NCI-H146 treated with DMSO at 0.1 percent for 48 hours (cell line): ENCODE results near the gene KLLN.
A peak's percentile ranks its signal among the peaks of the same experiment; 100 is the strongest.
"Not testable (repeated sequence)": the region's sequence is repeated elsewhere in the genome, so short reads cannot be mapped to it uniquely, and the experiment has no call there.

ENCODE experiments used
- DNase-seq: peaks from one replicate; lab custom pipeline; 2025; ENCODE audit not compliant: unreplicated experiment; lab: John Stamatoyannopoulos, UW

Gene KLLN

DNA sequence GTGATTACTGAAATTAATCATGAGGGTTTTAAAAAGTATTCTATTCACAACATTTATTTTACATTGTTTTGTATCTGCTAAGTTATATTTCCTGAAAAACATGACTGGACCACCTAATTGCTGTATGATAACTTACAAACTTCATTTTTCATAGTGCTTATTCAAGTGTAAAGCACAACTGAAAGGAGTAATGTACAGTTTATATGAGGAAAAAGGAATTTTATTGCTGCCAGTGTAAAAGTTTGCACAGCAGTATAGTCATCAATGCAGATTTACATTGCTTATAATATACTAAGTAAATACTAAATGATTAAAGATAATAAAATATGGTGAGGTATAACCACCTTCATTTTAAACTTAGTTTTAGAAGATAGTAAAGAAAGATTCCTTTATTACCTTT is 4.1 kb upstream of the KLLN start:
- no peak for DNase-seq

DNA sequence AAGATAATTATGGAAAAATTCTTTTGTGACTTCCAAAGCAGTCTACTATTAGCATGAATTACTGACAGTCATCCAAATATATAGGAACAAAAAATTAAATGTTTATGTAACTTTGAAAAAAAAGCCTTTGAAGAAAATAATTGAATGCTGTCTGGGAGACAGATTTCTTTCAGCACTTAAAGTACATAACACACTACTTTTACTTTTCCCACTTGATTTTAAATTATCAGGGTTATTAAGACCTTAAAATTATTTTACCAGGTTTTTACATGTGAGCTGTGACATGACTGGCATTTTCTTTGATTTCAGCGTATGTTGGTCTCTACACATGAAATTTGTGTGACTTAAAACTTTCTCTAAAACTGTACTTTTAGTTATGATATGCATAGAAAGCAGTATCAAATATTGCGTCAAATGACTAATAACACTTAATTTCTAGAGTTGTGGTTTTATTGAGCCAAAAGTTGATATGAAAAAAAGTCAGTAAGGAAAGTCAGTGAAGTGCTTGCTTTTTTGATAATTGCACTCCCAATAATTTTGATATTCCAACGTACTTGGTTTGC is 3.2 kb upstream of the KLLN start:
- DNase-seq: no peak

DNA sequence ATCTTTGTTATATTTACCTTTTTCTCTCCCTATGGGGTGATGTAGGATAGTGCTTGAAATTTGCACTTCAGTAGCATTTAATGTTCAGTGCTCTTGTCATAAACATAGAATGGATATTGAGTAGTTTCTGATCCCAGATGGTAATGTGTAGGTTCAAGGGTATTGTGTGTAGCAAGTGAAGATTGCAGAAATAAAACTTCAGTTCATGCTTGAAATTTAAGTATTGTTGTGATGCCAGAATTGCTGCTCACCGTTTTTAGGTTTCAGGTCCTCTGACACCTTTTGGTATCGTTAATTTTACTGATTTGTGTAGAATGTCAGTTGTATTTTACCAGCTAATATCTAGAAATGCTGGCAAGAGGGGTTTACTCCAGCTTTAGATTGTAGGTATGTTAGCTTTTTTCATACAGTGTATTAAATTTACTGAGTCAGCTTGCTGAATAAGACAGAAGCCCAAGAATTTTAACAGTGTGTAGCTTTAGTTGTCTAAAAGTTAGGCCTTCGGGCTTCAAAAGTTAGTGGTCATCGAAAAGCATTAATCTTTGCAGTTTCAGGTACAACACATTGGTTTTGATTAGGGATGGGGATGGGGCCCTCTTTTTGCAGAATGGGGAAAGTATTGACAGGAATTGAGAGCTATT is 2.0 kb upstream of the KLLN start:
- DNase-seq: no peak

DNA sequence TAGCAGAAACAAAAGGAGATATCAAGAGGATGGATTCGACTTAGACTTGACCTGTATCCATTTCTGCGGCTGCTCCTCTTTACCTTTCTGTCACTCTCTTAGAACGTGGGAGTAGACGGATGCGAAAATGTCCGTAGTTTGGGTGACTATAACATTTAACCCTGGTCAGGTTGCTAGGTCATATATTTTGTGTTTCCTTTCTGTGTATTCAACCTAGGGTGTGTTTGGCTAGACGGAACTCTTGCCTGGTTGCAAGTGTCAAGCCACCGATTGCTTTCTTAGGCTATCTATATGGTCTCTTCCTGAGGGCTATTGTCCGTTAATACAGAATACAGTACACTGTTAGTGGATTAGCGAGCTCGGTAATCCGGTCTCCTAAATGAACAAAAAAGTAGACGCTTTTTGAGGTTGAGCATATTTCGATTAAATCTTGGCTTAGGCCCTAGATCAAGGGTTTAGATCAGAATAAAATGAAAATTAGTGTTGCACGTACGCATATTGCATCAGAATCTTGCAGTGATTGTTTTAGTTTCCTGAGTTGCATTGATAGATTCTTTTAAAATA is 1.2 kb upstream of the KLLN start:
- DNase-seq: peak; percentile 44

DNA sequence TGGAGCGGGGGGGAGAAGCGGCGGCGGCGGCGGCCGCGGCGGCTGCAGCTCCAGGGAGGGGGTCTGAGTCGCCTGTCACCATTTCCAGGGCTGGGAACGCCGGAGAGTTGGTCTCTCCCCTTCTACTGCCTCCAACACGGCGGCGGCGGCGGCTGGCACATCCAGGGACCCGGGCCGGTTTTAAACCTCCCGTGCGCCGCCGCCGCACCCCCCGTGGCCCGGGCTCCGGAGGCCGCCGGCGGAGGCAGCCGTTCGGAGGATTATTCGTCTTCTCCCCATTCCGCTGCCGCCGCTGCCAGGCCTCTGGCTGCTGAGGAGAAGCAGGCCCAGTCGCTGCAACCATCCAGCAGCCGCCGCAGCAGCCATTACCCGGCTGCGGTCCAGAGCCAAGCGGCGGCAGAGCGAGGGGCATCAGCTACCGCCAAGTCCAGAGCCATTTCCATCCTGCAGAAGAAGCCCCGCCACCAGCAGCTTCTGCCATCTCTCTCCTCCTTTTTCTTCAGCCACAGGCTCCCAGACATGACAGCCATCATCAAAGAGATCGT is 690 bp upstream of the KLLN start:
- not testable (repeated sequence) for DNase-seq

DNA sequence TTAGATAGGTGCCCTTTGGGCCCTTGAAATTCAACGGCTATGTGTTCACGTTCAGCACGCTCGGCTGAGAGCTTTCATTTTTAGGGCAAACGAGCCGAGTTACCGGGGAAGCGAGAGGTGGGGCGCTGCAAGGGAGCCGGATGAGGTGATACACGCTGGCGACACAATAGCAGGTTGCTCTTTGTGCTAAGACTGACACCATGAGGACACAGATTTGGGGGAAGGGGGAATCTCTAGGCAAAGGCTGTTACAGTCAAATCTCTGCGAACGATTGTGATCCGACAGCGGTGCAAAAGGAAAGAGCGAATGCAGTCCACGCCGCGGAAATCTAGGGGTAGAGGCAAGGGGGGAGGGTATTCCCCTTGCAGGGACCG is 667 bp downstream of the KLLN start:
- DNase-seq: no peak

DNA sequence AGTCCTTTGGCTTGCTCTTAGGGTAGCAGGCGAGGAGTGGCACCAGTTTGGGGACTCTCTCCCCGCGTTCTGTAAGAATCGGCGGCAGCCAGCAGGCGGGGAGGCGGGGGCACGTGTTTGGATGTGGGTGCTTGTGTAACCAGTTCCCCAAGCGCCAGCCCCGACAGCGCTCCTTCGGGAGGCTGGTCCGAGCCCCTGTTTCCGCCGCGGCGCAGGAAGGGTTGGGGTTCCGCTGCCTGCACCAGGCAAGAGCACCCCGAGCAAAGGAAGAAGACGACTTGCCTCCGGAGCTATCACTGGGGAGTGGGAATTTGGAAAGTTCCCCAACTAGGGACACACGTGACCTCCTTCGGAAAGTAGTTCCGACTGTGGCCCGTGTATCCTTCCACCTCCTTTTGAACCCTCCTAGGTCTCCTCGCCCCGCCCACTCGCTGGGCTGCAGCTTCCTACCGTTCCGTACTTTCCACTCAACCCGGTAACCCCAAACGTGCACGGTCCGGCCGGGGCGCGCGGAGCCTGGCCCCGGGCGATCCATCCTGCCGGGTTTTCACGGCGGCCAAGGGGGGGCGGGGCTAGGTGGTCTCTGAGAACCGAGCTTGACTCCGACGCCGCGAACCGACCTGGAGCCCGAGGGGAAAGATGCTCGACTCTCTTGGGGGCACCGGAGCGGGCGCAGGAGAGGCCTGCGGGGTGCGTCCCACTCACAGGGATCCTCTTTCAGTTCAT is 1.2 kb downstream of the KLLN start:
- peak; percentile 84 for DNase-seq

DNA sequence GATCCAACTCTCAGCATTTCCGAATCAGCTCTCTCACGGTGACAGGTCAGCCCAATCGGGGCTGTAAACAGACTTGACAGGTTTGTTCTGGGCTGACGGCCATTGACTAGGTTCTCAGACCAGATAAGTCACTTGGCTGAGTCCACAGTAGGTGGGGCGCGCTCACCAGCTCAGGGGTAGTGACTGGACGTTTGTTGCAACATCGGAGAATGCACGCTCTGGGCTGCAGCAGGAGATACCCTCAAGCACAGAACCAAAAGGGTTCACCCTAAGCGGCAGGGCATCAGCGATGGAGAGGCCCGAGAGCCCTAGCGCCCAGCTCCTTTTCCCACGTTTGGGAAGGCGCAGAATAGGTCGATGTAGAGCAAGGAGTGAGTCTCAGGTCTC is 1.8 kb downstream of the KLLN start:
- no peak for DNase-seq

DNA sequence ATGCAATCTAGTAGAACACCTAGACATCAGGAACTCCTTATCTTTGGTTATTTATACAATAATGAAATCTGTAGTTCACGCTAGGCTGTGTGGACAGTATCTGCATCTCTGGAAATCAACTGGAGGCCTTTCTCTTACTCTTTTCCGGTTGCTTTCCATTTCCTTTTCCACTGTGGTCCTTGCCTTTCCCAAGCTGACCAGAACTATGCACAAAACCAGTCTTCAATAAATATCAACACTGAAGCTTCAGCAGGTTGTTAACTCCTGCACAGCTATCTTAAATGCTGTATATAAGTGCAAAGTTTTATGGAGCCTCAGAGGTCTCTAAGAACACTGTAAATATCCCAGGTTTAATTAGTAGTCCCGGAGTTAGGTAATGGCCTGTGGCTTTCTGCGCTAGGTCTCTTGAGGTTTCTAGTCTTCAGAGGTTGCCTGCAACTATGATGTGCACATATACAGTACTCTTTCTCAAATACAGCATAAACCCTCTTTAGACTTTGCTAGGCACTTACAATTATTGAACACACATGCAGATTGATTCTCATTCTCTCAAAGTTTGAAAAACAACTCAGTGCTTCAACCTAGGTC is 2.4 kb downstream of the KLLN start:
- DNase-seq: no peak

DNA sequence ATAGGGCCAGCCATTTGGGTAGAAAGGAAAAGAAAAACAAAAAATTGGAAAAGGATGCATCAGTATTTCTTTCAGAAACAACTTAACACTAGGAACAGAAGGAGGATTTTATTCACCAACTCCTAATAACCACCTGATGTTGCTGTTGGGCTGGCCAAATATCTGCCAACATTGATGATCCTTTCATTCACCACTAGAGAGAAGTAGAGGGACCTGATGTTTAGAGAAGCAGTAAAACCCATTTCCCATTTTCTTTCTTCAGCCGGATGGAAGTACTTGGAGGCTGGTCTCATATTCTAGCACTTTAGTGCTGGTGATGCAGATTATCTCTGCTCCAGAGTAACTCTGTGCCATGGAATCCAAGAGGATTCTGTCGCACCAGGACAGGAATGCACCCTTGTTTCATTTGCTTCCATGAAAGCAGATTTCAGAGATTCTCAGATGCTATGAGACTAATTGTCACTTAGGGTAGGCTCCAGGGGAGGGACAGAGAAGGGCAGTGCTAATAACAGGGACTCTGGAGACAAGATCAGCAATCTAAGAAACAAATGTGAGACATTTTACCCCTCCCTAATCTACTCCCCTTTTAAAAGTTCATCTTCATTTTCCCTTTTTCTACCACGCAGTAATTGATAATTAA is 3.1 kb downstream of the KLLN start:
- peak; percentile 36 for DNase-seq

DNA sequence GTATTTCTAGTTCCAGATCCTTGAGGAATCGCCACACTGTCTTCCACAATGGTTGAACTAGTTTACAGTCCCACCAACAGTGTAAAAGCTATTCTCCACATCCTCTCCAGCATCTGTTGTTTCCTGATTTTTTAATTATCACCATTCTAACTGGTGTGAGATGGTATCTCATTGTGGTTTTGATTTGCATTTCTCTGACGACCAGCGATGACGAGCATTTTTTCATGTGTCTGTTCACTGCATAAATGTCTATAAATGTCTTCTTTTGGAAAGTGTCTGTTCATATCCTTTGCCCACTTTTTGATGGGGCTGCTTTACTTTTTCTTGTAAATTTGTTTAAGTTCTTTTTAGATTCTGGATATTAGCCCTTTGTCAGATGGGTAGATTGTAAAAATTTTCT is 7.7 kb downstream of the KLLN start:
- DNase-seq: not testable (repeated sequence)

DNA sequence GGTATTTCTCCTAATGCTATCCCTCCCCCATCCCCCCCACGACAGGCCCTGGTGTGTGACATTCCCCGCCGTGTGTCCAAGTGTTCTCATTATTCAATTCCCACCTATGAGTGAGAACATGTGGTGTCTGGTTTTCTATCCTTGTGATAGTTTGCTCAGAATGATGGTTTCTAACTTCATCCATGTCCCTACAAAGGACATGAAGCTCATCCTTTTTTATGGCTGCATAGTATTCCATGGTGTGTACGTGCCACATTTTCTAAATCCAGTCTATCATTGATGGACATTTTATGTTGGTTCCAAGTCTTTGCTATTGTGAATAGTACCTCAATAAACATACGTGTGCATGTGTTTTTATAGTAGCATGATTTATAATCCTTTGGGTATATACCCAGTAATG is 8.1 kb downstream of the KLLN start:
- not testable (repeated sequence) for DNase-seq

DNA sequence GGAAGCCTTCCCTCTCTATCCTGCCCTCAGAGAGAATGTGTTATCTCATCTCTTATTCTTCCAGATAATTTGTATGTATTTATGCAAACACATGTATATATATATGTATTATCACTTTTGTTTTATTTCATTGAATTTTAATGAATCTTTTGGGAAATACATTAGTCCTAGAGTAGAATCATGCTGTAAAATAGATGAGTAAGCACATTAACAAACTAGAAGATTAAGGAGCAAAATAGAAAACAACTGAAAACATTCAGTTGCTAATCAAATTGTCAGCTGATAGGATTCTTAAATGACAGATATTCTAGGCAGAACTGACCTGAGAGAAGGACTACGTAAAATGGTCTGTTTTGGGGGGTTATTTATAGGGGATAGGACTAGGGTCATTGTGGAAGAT is 11.2 kb downstream of the KLLN start:
- no peak for DNase-seq

DNA sequence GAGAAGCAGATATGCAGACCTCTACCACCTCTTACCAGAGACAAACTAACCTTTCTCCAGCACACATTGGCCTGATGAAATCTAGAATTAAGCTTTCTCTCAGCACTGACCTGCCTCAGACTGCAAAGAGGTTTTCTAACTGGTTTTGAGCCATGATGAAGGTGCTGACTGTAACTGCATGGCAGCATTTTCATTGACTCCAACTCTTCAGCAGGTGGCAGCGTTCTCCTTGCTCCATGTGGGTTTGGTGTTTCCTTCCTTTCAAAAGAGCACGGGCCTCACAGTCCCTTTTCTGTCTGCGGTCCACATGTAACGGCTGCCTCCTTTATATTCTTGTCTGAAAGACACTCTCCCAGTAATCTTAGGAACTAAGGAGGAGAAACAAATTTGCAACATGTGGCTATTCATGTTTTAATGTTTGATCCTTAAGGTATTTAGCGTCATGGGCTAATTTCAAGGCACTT is 12.6 kb downstream of the KLLN start:
- peak; percentile 44 for DNase-seq

DNA sequence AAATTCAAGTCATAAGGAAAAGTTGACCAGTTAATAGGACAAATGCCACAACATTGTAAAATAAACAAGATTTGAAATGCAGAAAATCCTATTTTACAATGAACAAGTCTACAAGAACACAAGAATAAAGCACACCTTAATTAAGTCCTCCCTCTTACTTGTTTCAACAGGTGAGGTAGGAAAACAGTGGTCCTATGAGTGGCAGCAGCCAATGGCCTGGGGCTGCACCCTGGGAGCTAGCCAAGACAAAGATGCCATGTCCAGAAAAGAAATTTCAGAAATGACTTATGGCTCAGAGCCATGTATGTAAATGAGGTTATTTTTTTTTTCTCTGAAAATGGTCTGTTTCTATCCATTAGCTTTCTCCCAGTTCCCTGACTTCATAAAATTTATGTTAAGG is 14.3 kb downstream of the KLLN start:
- DNase-seq: no peak

DNA sequence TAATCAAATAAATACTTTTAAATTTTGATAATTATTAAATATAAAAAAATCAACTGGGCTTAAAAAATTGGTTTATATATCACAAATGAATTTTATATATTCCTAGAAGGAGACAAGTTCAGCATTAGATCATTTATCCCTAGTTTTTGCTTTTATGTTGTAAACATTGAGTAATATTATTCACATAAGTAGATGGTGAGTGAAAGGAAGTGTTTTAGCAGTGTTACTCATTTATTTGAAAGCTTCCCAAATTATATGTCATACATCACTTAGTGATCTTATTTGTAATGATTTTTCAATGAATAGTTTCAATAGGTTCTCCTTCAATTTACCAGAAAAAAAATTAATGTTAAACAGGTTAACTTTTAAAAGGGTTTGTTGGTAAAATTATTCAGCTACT is 15.8 kb downstream of the KLLN start:
- DNase-seq: no peak

DNA sequence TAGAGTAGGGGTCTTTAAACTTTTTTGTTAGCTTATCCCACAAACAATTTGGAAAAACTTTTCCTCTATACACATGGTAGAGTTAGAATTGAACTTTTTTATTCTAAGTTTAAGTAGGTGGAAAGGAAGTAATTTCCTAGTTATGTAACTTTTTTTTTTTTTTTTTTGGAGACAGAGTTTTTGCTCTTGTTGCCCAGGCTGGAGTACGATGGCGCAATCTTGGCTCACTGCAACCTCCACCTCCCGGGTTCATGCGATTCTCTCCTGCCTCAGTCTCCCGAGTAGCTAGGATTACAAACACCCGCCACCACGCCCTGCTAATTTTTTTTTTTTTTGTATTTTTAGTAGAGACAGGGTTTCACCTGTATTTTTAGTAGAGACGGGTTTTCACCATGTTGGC is 16.6 kb downstream of the KLLN start:
- DNase-seq: not testable (repeated sequence)

DNA sequence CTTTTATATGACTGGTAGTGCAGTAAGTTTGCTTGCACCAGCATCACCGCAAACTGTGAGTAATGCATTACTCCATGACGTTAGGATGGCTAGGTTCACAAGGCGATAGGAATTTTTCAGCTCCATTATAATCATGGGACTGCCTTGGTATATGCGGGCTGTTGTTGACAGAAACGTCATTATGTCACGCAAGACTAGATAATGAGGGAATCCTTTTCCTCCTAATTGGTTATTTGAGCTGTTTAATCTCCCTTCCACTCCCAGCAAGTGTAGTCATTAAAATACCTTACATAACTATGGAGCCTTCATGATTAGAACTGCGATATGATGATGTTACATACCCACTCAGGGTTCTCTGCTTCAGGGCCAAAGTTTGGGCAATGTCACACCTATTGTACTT is 17.3 kb downstream of the KLLN start:
- DNase-seq: peak; percentile 11

DNA sequence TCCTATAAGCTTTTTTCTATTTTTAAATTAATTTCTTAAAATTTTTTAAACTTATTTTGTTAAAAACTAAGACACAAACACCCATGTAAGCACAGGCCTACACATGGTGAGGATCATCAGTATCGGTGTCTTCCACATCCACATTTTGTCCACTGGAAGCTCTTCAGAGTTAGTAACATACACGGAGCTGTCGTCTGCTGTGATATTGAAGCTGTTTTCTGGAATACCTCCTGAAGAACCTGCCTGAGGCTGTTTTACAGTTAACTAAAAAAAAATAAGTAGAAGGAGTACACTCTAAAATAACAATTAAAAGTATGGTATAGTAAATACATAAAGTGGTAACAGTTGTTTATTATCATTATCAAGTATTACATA is 17.7 kb downstream of the KLLN start:
- no peak for DNase-seq

DNA sequence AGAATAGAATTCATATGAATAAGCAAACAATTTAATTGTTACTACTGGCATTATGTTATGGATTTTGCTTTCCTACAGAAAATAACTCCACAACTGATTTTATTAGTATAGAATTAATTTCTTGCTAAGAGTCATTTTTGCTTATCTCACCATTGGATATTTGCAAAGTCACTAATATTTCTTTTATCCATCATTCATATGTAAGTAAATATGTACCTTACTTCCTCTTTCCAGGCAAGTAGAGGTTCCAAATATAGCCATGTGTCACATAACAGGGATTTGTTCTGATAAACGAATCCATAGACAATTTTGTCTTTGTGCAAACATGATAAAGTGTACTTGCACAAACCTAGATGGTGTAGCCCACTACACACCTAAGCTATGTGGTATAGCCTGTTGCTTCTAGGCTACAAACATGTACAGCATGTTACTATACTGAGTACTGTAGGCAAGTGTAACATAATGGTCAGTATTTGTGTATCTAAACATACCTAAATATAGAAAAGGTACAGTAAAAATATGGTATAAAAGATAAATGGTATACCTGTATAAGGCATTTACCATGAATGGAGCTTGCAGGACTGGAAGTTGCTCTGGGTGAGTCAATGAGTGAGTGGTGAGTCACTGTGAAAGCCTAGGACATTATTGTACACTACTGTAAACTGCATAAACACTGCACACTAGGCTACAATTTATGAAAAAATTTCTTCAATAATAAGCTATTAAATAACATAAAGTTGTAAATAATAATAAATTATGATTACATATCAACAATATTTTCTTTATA is 18.3 kb downstream of the KLLN start:
- no peak for DNase-seq
